Mesenchymal stem cell (in vitro differentiated cells and primary cell): ENCODE measurements around the gene YIF1B.
"Not testable (repeated sequence)": the region's sequence is repeated elsewhere in the genome, so short reads cannot be mapped to it uniquely, and the experiment has no call there.

Experiments
- DNase-seq: peaks from one replicate; pipeline ENCODE4 v3.0.0-alpha.2; 2013
- H2AFZ ChIP-seq: one replicate; pipeline ENCODE4 v1.6.1; 2013; ENCODE audit warnings: low read depth, mild to moderate bottlenecking, control low read depth, inconsistent platforms, low read length, moderate library complexity
- H2AK5ac ChIP-seq: 2 replicates; pipeline ENCODE4 v1.6.1; 2013; ENCODE audit warnings: low read length, moderate library complexity, mild to moderate bottlenecking, inconsistent platforms; ENCODE audit not compliant: severe bottlenecking
- H2BK120ac ChIP-seq: one replicate; pipeline ENCODE4 v1.6.1; 2013; ENCODE audit warnings: low read depth, mild to moderate bottlenecking, inconsistent platforms, low read length, moderate library complexity
- H2BK12ac ChIP-seq, 2 experiments: one replicate each; pipeline ENCODE4 v1.6.1; 2013; ENCODE audit warnings: inconsistent platforms in 2 of 2, low read length in 2 of 2, mild to moderate bottlenecking in 2 of 2, moderate library complexity in 2 of 2, control low read depth in 1 of 2
- H2BK15ac ChIP-seq: one replicate; pipeline ENCODE4 v1.6.1; 2013; ENCODE audit warnings: mild to moderate bottlenecking, low read depth, inconsistent platforms; ENCODE audit not compliant: poor library complexity, severe bottlenecking
- H2BK5ac ChIP-seq: 2 replicates; pipeline ENCODE4 v1.6.1; 2013; ENCODE audit warnings: low read depth, mild to moderate bottlenecking, low read length, control low read depth, inconsistent platforms; ENCODE audit not compliant: poor library complexity, severe bottlenecking
- H3K14ac ChIP-seq, 2 experiments: one replicate each; pipeline ENCODE4 v1.6.1; 2013; ENCODE audit warnings: inconsistent platforms in 2 of 2, low read length in 2 of 2, control low read depth in 1 of 2, mild to moderate bottlenecking in 1 of 2, moderate library complexity in 1 of 2
- H3K18ac ChIP-seq, 2 experiments: one replicate each; pipeline ENCODE4 v1.6.1; 2013; ENCODE audit warnings: inconsistent platforms in 2 of 2, low read length in 2 of 2, control low read depth in 1 of 2, low read depth in 1 of 2, mild to moderate bottlenecking in 1 of 2
- H3K23ac ChIP-seq, 2 experiments: one replicate each; pipeline ENCODE4 v1.6.1; 2013; ENCODE audit warnings: inconsistent platforms in 2 of 2, low read length in 2 of 2, mild to moderate bottlenecking in 2 of 2, moderate library complexity in 2 of 2, control low read depth in 1 of 2
- H3K27ac ChIP-seq: 2 replicates; pipeline ENCODE4 v1.5.1; 2013; ENCODE audit warnings: mild to moderate bottlenecking, moderate library complexity, low read length, control low read depth, inconsistent platforms; ENCODE audit not compliant: poor library complexity, severe bottlenecking
- H3K27me3 ChIP-seq, 2 experiments: 2 replicates each; pipeline versions ENCODE4 v1.6.1 to v1.7.0; 2013; ENCODE audit warnings: low read length in 2 of 2, mild to moderate bottlenecking in 2 of 2, moderate library complexity in 2 of 2, control low read depth in 1 of 2, inconsistent platforms in 1 of 2; ENCODE audit not compliant: control insufficient read depth in 1 of 2, insufficient read depth in 1 of 2
- H3K36me3 ChIP-seq, 2 experiments: 2 replicates each; pipeline versions ENCODE4 v1.6.1 to v1.7.0; 2013; ENCODE audit warnings: low read length in 2 of 2, control low read depth in 1 of 2, inconsistent platforms in 1 of 2, low read depth in 1 of 2, mild to moderate bottlenecking in 1 of 2; ENCODE audit not compliant: insufficient read depth in 2 of 2, control insufficient read depth in 1 of 2
- H3K4ac ChIP-seq, 2 experiments: one replicate each; pipeline ENCODE4 v1.6.1; 2013; ENCODE audit warnings: inconsistent platforms in 2 of 2, low read length in 2 of 2, mild to moderate bottlenecking in 2 of 2, moderate library complexity in 2 of 2, control low read depth in 1 of 2, low read depth in 1 of 2
- H3K4me1 ChIP-seq: 2 replicates; pipeline ENCODE4 v1.6.1; 2013; ENCODE audit warnings: low read depth, low read length, control low read depth; ENCODE audit not compliant: control insufficient read depth, insufficient read depth
- H3K4me2 ChIP-seq: 2 replicates; pipeline ENCODE4 v1.6.1; 2013; ENCODE audit warnings: low read length, mild to moderate bottlenecking, inconsistent platforms; ENCODE audit not compliant: poor library complexity, severe bottlenecking
- H3K4me3 ChIP-seq, 2 experiments: 2 replicates each; pipeline versions ENCODE4 v1.5.1 to v1.7.0; 2013; ENCODE audit warnings: low read length in 2 of 2, mild to moderate bottlenecking in 2 of 2, control low read depth in 1 of 2, low read depth in 1 of 2; ENCODE audit not compliant: insufficient read depth in 1 of 2
- H3K79me1 ChIP-seq: replicated peaks from 2 replicates; pipeline ENCODE4 v1.6.1; 2013; ENCODE audit warnings: mild to moderate bottlenecking, control low read depth, low read length, inconsistent platforms; ENCODE audit not compliant: poor library complexity, severe bottlenecking
- H3K9ac ChIP-seq: 2 replicates; pipeline ENCODE4 v1.7.0; 2013; ENCODE audit warnings: mild to moderate bottlenecking, low read length, moderate library complexity
- H3K9me3 ChIP-seq: 2 replicates; pipeline ENCODE4 v1.7.0; 2013; ENCODE audit warnings: mild to moderate bottlenecking, low read length; ENCODE audit not compliant: control insufficient read depth
- H4K8ac ChIP-seq: one replicate; pipeline ENCODE4 v1.6.1; 2013; ENCODE audit warnings: inconsistent platforms, mild to moderate bottlenecking, low read length, moderate library complexity
- H4K91ac ChIP-seq: one replicate; pipeline ENCODE4 v1.6.1; 2013; ENCODE audit warnings: mild to moderate bottlenecking, low read length, inconsistent platforms
- WGBS: methylation state at CpG from one replicate; pipeline ENCODE4 v1.1.7; 2013; ENCODE audit warnings: mixed read lengths; 5-methylcytosine and 5-hydroxymethylcytosine counted together

Gene YIF1B

DNA sequence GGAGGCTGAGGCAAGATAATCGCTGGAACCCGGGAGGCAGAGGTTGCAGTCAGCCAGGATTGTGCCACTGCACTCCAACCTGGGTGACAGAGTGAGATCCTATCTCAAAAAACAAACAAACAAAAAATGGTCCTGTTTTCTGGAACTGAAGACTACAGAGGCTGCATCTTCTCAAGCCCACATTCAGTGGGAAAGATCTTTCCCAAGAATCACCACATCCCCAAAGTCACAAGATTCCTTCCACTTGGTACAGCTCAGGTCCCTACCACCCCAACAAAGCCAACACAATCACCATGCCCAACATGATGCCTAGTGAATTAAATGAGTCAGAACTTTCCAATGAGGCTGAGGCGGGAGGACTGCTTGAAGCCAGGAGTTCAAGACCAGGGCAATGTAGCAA lies 35.1 kb upstream of the YIF1B start:
- Histone ChIP-seq H4K8ac (no peak overlapping the region), H3K79me1 (no peaks in the 10 kb centered on the region), H3K9me3 (no peaks in the 10 kb centered on the region), H3K14ac (no peak overlapping the region), H2BK15ac (no peak overlapping the region), H2BK12ac (no peak overlapping the region), H3K9ac (no peak overlapping the region), H2AK5ac (no peak overlapping the region), H2BK5ac (no peak overlapping the region), H2BK120ac (no peak overlapping the region), H3K4ac (no peak overlapping the region), H2AFZ (no peak overlapping the region), H3K4me2 (no peak overlapping the region), H3K27me3 (peaks cover 13 to 44% of the 10 kb centered on the region in 2 experiments), H3K36me3 (no peaks in the 10 kb centered on the region), H3K23ac (no peak overlapping the region), H3K4me1 (peaks cover 2% of the 10 kb centered on the region), H3K4me3 (no peak overlapping the region), H3K27ac (no peak overlapping the region), H4K91ac (no peak overlapping the region), H3K18ac (no peak overlapping the region)
- WGBS: 79% methylated on average over 3 of the region's 3 CpGs
- no peak for DNase-seq

DNA sequence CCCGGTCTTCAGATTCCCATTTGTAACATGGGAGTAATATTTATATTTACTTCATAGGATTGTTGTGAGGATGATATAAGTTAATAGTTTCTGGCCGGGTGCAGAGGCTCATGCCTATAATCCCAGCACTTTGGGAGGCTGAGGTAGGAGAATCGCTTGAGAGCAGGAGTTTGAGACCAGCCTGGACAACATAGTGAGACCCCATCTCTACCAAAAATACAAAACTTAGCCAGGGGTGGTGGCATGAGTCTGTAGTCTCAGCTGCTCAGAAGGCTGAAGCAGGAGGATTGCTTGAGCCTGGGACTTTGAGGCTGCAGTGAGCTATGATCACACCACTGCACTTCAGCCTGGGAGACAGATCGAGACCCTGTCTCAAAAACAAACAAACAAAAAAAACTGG lies 31.1 kb upstream of the YIF1B start:
- Histone ChIP-seq H3K4me3 (no peak overlapping the region), H3K27me3 (peaks cover 2 to 17% of the 10 kb centered on the region in 2 experiments), H3K14ac (no peak overlapping the region), H3K27ac (no peak overlapping the region), H4K91ac (no peak overlapping the region), H2AFZ (no peak overlapping the region), H3K4me1 (peaks cover under 1% of the 10 kb centered on the region), H3K23ac (no peak overlapping the region), H3K79me1 (no peaks in the 10 kb centered on the region), H2BK120ac (no peak overlapping the region), H3K4me2 (no peak overlapping the region), H2AK5ac (no peak overlapping the region), H2BK12ac (no peak overlapping the region), H3K4ac (no peak overlapping the region), H3K9ac (no peak overlapping the region), H4K8ac (no peak overlapping the region), H2BK5ac (no peak overlapping the region), H2BK15ac (no peak overlapping the region), H3K36me3 (no peaks in the 10 kb centered on the region), H3K9me3 (no peaks in the 10 kb centered on the region), H3K18ac (no peak overlapping the region)
- 19% methylated on average over 1 of the region's 4 CpGs for WGBS
- DNase-seq: no peak

- H2AFZ ChIP-seq: no peak overlapping the region
- H2BK120ac ChIP-seq: no peak overlapping the region
- WGBS: 77% methylated on average over 2 of the region's 2 CpGs
- H3K79me1 ChIP-seq: no peaks in the 10 kb centered on the region
- no peak overlapping the region for H2BK15ac ChIP-seq
- no peak overlapping the region for H2AK5ac ChIP-seq
- no peaks in the 10 kb centered on the region for H3K9me3 ChIP-seq
- no peak overlapping the region for H3K23ac ChIP-seq
- H4K91ac ChIP-seq: no peak overlapping the region
- peaks cover 4% of the 10 kb centered on the region for H3K4me1 ChIP-seq
- no peaks in the 10 kb centered on the region for H3K36me3 ChIP-seq
- H2BK12ac ChIP-seq: no peak overlapping the region
- H3K14ac ChIP-seq: no peak overlapping the region
- H4K8ac ChIP-seq: no peak overlapping the region
- H3K27ac ChIP-seq: no peak overlapping the region
- no peaks in the 10 kb centered on the region for H3K27me3 ChIP-seq
- DNase-seq: no peak
- H3K4ac ChIP-seq: no peak overlapping the region
- no peak overlapping the region for H3K18ac ChIP-seq
- H3K4me3 ChIP-seq: no peak overlapping the region
- H3K4me2 ChIP-seq: no peak overlapping the region
- H2BK5ac ChIP-seq: no peak overlapping the region
- H3K9ac ChIP-seq: no peak overlapping the region
Observed at GRCh38 chr19:38340927-38341326, 25.2 kb upstream of the YIF1B start.

GRCh38 chr19:38339011-38339410 lies 23.3 kb upstream of the YIF1B start:
- not testable (repeated sequence) for H3K79me1 ChIP-seq, H2AK5ac ChIP-seq, H2BK5ac ChIP-seq, H3K27ac ChIP-seq, H2AFZ ChIP-seq, H3K4me1 ChIP-seq, H3K4me2 ChIP-seq, H4K91ac ChIP-seq, H3K4ac ChIP-seq, H3K36me3 ChIP-seq, H3K14ac ChIP-seq, H3K23ac ChIP-seq, H2BK120ac ChIP-seq, H3K9ac ChIP-seq, H3K4me3 ChIP-seq, H3K18ac ChIP-seq, H3K27me3 ChIP-seq, H3K9me3 ChIP-seq, H2BK15ac ChIP-seq, H4K8ac ChIP-seq, H2BK12ac ChIP-seq
- peak; percentile 34 for DNase-seq
- WGBS: 56% methylated on average over 3 of the region's 4 CpGs
